Prostate gland (tissue), 2 donors: ENCODE measurements around the gene PPP1R3D.

ENCODE experiments used
- POLR2A ChIP-seq: fragments of 450-650 bp; IDR thresholded peaks from one replicate; pipeline ENCODE4 v1.6.1; 2016; ENCODE audit warnings: antibody characterized with exemption, mild to moderate bottlenecking
- POLR2AphosphoS5 ChIP-seq: sonication (generic); formaldehyde crosslinking; IDR thresholded peaks from one replicate; pipeline ENCODE4 v1.6.1; 2017; ENCODE audit warnings: antibody characterized with exemption
- TF ChIP-seq, protein P1 (sequence below), 4 experiments: fragments of 200-600 bp in 2 of 4; fragments of 450-650 bp in 2 of 4; sonication (generic) in 2 of 4; IDR thresholded peaks; 1 replicate in 3 of 4; 2 replicates in 1 of 4; pipeline ENCODE4 v1.5.1; 2016 to 2019; ENCODE audit warnings: antibody characterized with exemption in 4 of 4, mild to moderate bottlenecking in 2 of 4, moderate library complexity in 2 of 4

DNA sequence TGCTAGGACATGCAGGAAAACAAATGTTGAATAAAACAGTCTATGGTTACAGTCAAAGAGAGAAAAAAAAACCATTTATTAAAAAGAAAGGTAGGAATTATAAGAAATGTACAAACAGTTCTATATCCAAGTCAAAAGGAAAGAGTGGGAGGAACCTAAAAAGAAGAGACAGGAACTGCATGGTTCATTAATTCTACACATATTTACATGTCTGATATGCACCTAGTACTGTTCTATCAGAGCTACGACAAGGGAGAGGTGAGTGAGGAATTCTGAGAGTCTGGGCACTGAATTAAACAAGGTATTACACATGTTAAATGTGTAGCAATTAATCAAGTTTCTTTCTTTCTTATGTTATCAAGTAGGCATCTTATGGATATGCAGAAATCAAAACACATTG is 48.5 kb downstream of the PPP1R3D start:
- TF ChIP-seq, protein P1, sequence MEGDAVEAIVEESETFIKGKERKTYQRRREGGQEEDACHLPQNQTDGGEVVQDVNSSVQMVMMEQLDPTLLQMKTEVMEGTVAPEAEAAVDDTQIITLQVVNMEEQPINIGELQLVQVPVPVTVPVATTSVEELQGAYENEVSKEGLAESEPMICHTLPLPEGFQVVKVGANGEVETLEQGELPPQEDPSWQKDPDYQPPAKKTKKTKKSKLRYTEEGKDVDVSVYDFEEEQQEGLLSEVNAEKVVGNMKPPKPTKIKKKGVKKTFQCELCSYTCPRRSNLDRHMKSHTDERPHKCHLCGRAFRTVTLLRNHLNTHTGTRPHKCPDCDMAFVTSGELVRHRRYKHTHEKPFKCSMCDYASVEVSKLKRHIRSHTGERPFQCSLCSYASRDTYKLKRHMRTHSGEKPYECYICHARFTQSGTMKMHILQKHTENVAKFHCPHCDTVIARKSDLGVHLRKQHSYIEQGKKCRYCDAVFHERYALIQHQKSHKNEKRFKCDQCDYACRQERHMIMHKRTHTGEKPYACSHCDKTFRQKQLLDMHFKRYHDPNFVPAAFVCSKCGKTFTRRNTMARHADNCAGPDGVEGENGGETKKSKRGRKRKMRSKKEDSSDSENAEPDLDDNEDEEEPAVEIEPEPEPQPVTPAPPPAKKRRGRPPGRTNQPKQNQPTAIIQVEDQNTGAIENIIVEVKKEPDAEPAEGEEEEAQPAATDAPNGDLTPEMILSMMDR (IDR thresholded peaks at IDR 0.05) = no peak
- TF ChIP-seq POLR2A (no peak), POLR2AphosphoS5 (no peak)
